ENCODE data around the gene SLC9A7.

DNA sequence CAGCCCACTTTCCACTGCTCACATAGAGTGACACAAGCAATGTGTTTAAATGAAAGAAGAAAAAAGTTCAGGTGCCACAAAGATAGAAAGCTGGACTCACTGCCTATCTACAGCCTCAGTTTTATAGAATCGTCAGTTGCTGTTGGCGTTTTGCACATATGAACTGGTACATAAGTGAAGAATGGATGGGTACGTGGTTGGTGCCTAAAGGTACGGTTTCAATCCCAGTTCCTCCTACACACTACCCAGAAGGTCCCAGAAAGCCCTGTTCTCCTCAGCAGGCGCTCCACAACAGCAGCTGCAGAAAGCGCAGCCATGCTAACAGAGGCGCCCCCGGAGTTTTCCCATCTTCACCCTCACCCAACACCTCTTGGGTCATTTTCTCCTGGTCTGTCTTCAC is 161.7 kb downstream of the SLC9A7 start:
- TF ChIP-seq CTCF (IDR thresholded peaks at IDR 0.05): no peak
- TF ChIP-seq EP300 (IDR thresholded peaks at IDR 0.05): no peak
- no peak for TF ChIP-seq POLR2A (IDR thresholded peaks at IDR 0.05)

Measured in tibial nerve (tissue), 4 donors.